H9 (cell line): ENCODE data around the gene NFILZ. TPM values are rescaled to one million over a fixed set of nuclear protein-coding genes. Genes with fewer than 3 reads are reported as not detected.

Experiments
- DNase-seq: peaks from one replicate; pipeline ENCODE4 v3.0.0-alpha.2; 2017
- H2AFZ ChIP-seq: one replicate; pipeline ENCODE4 v1.6.1; 2013; ENCODE audit warnings: mild to moderate bottlenecking, low read length, control low read depth, moderate library complexity
- H2AK5ac ChIP-seq: 2 replicates; pipeline ENCODE4 v1.6.1; 2013; ENCODE audit warnings: low read length, control low read depth, mixed read lengths; ENCODE audit not compliant: insufficient read length
- H2BK120ac ChIP-seq: one replicate; pipeline ENCODE4 v1.6.1; 2013; ENCODE audit warnings: low read depth, mild to moderate bottlenecking, low read length, control low read depth, inconsistent platforms; ENCODE audit not compliant: poor library complexity, severe bottlenecking
- H2BK12ac ChIP-seq: 2 replicates; pipeline ENCODE4 v1.6.1; 2013; ENCODE audit warnings: low read length, control low read depth, mixed read lengths, low read depth; ENCODE audit not compliant: insufficient read length
- H2BK15ac ChIP-seq: 2 replicates; pipeline ENCODE4 v1.6.1; 2013; ENCODE audit warnings: low read depth, low read length, control low read depth
- H2BK20ac ChIP-seq: one replicate; pipeline ENCODE4 v1.6.1; 2013; ENCODE audit warnings: low read depth, mild to moderate bottlenecking, low read length, control low read depth, inconsistent platforms; ENCODE audit not compliant: poor library complexity, severe bottlenecking
- H2BK5ac ChIP-seq: 2 replicates; pipeline ENCODE4 v1.6.1; 2013; ENCODE audit warnings: low read length, control low read depth, mixed read lengths; ENCODE audit not compliant: insufficient read length
- H3K14ac ChIP-seq: 2 replicates; pipeline ENCODE4 v1.6.1; 2013; ENCODE audit warnings: low read length, control low read depth; ENCODE audit not compliant: insufficient read depth
- H3K18ac ChIP-seq: 2 replicates; pipeline ENCODE4 v1.6.1; 2013; ENCODE audit warnings: low read depth, mild to moderate bottlenecking, mixed read lengths, low read length, control low read depth; ENCODE audit not compliant: insufficient read length
- H3K23ac ChIP-seq: 2 replicates; pipeline ENCODE4 v1.6.1; 2013; ENCODE audit warnings: low read length, control low read depth, mixed read lengths, low read depth; ENCODE audit not compliant: insufficient read length
- H3K23me2 ChIP-seq: 2 replicates; pipeline ENCODE4 v1.6.1; 2013; ENCODE audit warnings: low read depth, mild to moderate bottlenecking, mixed read lengths, low read length, control low read depth; ENCODE audit not compliant: insufficient read length, poor library complexity, severe bottlenecking
- H3K27ac ChIP-seq: 2 replicates; pipeline ENCODE4 v1.5.1; 2013; ENCODE audit warnings: low read length, control low read depth, mixed read lengths, low read depth; ENCODE audit not compliant: insufficient read length
- H3K27me3 ChIP-seq: 2 replicates; pipeline ENCODE4 v1.6.1; 2013; ENCODE audit warnings: low read length, control low read depth, inconsistent platforms; ENCODE audit not compliant: insufficient read depth
- H3K4ac ChIP-seq: 2 replicates; pipeline ENCODE4 v1.6.1; 2013; ENCODE audit warnings: low read depth, mild to moderate bottlenecking, control low read depth, inconsistent platforms, low read length, moderate library complexity
- H3K4me1 ChIP-seq: 2 replicates; pipeline ENCODE4 v1.6.1; 2013; ENCODE audit warnings: low read length, control low read depth, inconsistent platforms; ENCODE audit not compliant: insufficient read depth
- H3K4me2 ChIP-seq: 2 replicates; pipeline ENCODE4 v1.6.1; 2013; ENCODE audit warnings: low read length, control low read depth, mixed read lengths; ENCODE audit not compliant: insufficient read length, insufficient read depth
- H3K56ac ChIP-seq: 2 replicates; pipeline ENCODE4 v1.6.1; 2013; ENCODE audit warnings: low read depth, mild to moderate bottlenecking, mixed read lengths, low read length, control low read depth; ENCODE audit not compliant: insufficient read length
- H3K79me1 ChIP-seq: 2 replicates; pipeline ENCODE4 v1.6.1; 2013; ENCODE audit warnings: low read depth, mild to moderate bottlenecking, moderate library complexity, low read length, control low read depth, inconsistent platforms; ENCODE audit not compliant: insufficient read depth, poor library complexity, severe bottlenecking
- H3K79me2 ChIP-seq: 2 replicates; pipeline ENCODE4 v1.6.1; 2013; ENCODE audit warnings: low read length, control low read depth, inconsistent platforms; ENCODE audit not compliant: insufficient read depth
- H3K9ac ChIP-seq: 2 replicates; pipeline ENCODE4 v1.6.1; 2013; ENCODE audit warnings: low read length, control low read depth, mixed read lengths; ENCODE audit not compliant: insufficient read length; ENCODE audit errors: extremely low read depth
- H3K9me3 ChIP-seq: one replicate; pipeline ENCODE4 v1.6.1; 2013; ENCODE audit warnings: low read depth, low read length, inconsistent platforms; ENCODE audit not compliant: control insufficient read depth
- H3T11ph ChIP-seq: one replicate; pipeline ENCODE4 v1.6.1; 2013; ENCODE audit warnings: mild to moderate bottlenecking, low read length, control low read depth, inconsistent platforms
- H4K20me1 ChIP-seq: one replicate; pipeline ENCODE4 v1.6.1; 2013; ENCODE audit not compliant: control insufficient read depth, insufficient read length, insufficient read depth
- H4K5ac ChIP-seq: 2 replicates; pipeline ENCODE4 v1.6.1; 2013; ENCODE audit warnings: low read depth, mild to moderate bottlenecking, mixed read lengths, low read length, control low read depth; ENCODE audit not compliant: insufficient read length
- H4K8ac ChIP-seq: replicated peaks from 2 replicates; pipeline ENCODE4 v1.6.1; 2013; ENCODE audit warnings: low read length, control low read depth, mixed read lengths, low read depth; ENCODE audit not compliant: insufficient read length
- H4K91ac ChIP-seq: 2 replicates; pipeline ENCODE4 v1.6.1; 2013; ENCODE audit warnings: low read depth, mild to moderate bottlenecking, moderate library complexity, mixed read lengths, low read length, control low read depth; ENCODE audit not compliant: insufficient read length
- H3K27ac Mint-ChIP-seq, 3 experiments: 2 replicates in 2 of 3; 3 replicates in 1 of 3; pipeline ENCODE4 v1.8.0; 2020 to 2021; ENCODE audit warnings: mixed read lengths in 3 of 3, mild to moderate bottlenecking in 1 of 3, moderate library complexity in 1 of 3
- H3K27me3 Mint-ChIP-seq: 2 replicates; pipeline ENCODE4 v1.8.0; 2021; ENCODE audit warnings: low read depth, mild to moderate bottlenecking, moderate library complexity, mixed read lengths
- H3K36me3 Mint-ChIP-seq, 3 experiments: 2 replicates in 2 of 3; 3 replicates in 1 of 3; pipeline ENCODE4 v1.8.0; 2020 to 2021; ENCODE audit warnings: low read depth in 3 of 3, mixed read lengths in 3 of 3; ENCODE audit not compliant: insufficient read depth in 1 of 3
- H3K4me1 Mint-ChIP-seq, 2 experiments: 2 replicates each; pipeline ENCODE4 v1.8.0; 2020; ENCODE audit warnings: mixed read lengths in 2 of 2
- H3K4me3 Mint-ChIP-seq, 2 experiments: 2 replicates in 1 of 2; 3 replicates in 1 of 2; pipeline ENCODE4 v1.8.0; 2020 to 2021; ENCODE audit warnings: mild to moderate bottlenecking in 2 of 2, mixed read lengths in 2 of 2, moderate library complexity in 1 of 2
- H3K9me3 Mint-ChIP-seq, 2 experiments: 2 replicates in 1 of 2; 3 replicates in 1 of 2; pipeline ENCODE4 v1.8.0; 2020; ENCODE audit warnings: mild to moderate bottlenecking in 2 of 2, mixed read lengths in 2 of 2, moderate library complexity in 1 of 2
- WGBS: extraction: QIAGEN DNeasy Blood & Tissue Kit; methylation state at CpG from one replicate; pipeline ENCODE4 v1.1.7; 2013; ENCODE audit warnings: missing lambda C conversion rate, low lambda C conversion rate, mixed read lengths; ENCODE audit not compliant: insufficient read length; ENCODE audit errors: extremely low coverage; 5-methylcytosine and 5-hydroxymethylcytosine counted together
- total RNA-seq: library from RNA; stranded (reverse); gene quantifications from 2 replicates; pipeline ENCODE4 v1.2.1, GENCODE V29; 2021
- TF ChIP-seq, protein P1 (sequence below): fragments of 200-600 bp; sonication (generic); conservative IDR thresholded peaks from 3 replicates; pipeline ENCODE4 v1.8.0; 2021; ENCODE audit warnings: antibody characterized with exemption, mild to moderate bottlenecking

NFILZ gene
- total RNA-seq, 1 experiment from 2014 or later, result not detected

DNA sequence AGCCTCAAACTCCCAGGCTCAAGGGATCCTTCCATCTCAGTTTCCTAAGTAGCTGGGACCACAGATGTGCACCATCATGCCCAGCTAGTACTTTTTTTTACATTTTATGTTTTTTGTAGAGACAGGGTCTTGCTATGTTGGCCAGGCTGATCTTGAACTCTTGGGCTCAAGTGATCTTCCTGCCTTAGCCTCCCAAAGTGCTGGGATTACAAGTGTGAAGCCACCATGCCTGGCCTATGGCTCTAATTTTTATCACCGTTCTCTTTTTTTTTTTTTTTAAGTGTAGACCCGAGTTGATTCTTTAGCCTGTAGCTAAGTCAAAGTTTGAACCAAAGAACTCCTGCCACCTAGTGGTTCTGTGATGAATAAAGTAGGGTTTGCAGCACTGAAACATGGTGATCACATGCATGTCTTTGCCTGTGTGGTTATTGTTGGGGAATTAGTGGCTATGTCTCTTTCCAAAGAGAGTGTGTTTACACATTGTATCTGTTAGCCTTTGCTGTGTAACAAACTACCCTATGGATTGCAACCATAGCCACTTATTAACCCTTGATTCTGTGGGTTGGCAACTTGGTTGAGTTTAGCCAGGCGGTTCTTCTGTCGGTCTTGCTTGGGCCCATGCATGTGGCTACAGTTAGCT is 11.6 kb downstream of the NFILZ start:
- WGBS, result no CpG with 5 or more reads among the region's 4 CpGs
- H3K36me3 Mint-ChIP-seq, result no peaks in the 10 kb centered on the region; a peak in 1 of 7 replicates

More for the DNA sequence above, 11.6 kb downstream of the NFILZ start:
- Histone ChIP-seq H4K5ac (no peak overlapping the region), H2BK5ac (no peak overlapping the region), H3K9ac (no peak overlapping the region), H3K4ac (no peak overlapping the region), H3K4me1 (no peaks in the 10 kb centered on the region), H3K14ac (no peak overlapping the region), H3K79me2 (no peaks in the 10 kb centered on the region), H4K20me1 (no peaks in the 10 kb centered on the region), H2BK15ac (no peak overlapping the region), H3K79me1 (no peaks in the 10 kb centered on the region), H3K27me3 (no peaks in the 10 kb centered on the region), H3T11ph (no peak overlapping the region), H2AK5ac (no peak overlapping the region), H2BK20ac (no peak overlapping the region), H3K56ac (no peak overlapping the region), H3K9me3 (no peaks in the 10 kb centered on the region), H2AFZ (no peak overlapping the region), H4K91ac (no peak overlapping the region), H3K4me2 (no peak overlapping the region), H3K18ac (no peak overlapping the region), H3K23ac (no peak overlapping the region), H2BK120ac (no peak overlapping the region), H3K23me2 (no peaks in the 10 kb centered on the region), H4K8ac (no peak overlapping the region), H2BK12ac (no peak overlapping the region), H3K27ac (no peak overlapping the region)
- no peak for DNase-seq
- no peak overlapping the region for H3K27ac Mint-ChIP-seq
- peaks cover 35% of the 10 kb centered on the region for H3K27me3 Mint-ChIP-seq
- H3K4me1 Mint-ChIP-seq, result peaks cover 12 to 15% of the 10 kb centered on the region in 2 experiments
- H3K9me3 Mint-ChIP-seq, result peaks cover 4 to 16% of the 10 kb centered on the region in 2 experiments; a peak in 4 of 5 replicates
- TF ChIP-seq, protein P1, sequence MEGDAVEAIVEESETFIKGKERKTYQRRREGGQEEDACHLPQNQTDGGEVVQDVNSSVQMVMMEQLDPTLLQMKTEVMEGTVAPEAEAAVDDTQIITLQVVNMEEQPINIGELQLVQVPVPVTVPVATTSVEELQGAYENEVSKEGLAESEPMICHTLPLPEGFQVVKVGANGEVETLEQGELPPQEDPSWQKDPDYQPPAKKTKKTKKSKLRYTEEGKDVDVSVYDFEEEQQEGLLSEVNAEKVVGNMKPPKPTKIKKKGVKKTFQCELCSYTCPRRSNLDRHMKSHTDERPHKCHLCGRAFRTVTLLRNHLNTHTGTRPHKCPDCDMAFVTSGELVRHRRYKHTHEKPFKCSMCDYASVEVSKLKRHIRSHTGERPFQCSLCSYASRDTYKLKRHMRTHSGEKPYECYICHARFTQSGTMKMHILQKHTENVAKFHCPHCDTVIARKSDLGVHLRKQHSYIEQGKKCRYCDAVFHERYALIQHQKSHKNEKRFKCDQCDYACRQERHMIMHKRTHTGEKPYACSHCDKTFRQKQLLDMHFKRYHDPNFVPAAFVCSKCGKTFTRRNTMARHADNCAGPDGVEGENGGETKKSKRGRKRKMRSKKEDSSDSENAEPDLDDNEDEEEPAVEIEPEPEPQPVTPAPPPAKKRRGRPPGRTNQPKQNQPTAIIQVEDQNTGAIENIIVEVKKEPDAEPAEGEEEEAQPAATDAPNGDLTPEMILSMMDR, result peak; percentile 71
- H3K4me3 Mint-ChIP-seq, result no peak overlapping the region
